Measurements from ENCODE around the gene PNMA1.
A peak's percentile ranks its signal among the peaks of the same experiment; 100 is the strongest.

The PNMA1 gene

GRCh38 chr14:73722581-73722980 lies 8.4 kb upstream of the PNMA1 start:
- TF ChIP-seq POLR2A (IDR thresholded peaks at IDR 0.05; ENCODE audit: low read length), result no peak
- no peak for TF ChIP-seq GATA1 (IDR thresholded peaks at IDR 0.05; ENCODE audit: low read depth, low read length)
- no peak for DNase-seq

GRCh38 chr14:73721101-73721821 lies 7.1 kb upstream of the PNMA1 start:
- no peak for DNase-seq
- TF ChIP-seq GATA1 (IDR thresholded peaks at IDR 0.05; ENCODE audit: low read depth, low read length) (no peak), POLR2A (IDR thresholded peaks at IDR 0.05; ENCODE audit: low read length) (no peak)

GRCh38 chr14:73720636-73721035 lies 6.5 kb upstream of the PNMA1 start:
- TF ChIP-seq POLR2A (IDR thresholded peaks at IDR 0.05; ENCODE audit: low read length) (no peak), GATA1 (IDR thresholded peaks at IDR 0.05; ENCODE audit: low read depth, low read length) (no peak)

GRCh38 chr14:73719791-73720190 lies 5.6 kb upstream of the PNMA1 start:
- no peak for DNase-seq
- no peak for TF ChIP-seq POLR2A (IDR thresholded peaks at IDR 0.05; ENCODE audit: low read length)
- TF ChIP-seq GATA1 (IDR thresholded peaks at IDR 0.05; ENCODE audit: low read depth, low read length), result no peak

More at GRCh38 chr14:73720636-73721035, 6.5 kb upstream of the PNMA1 start:
- no peak for DNase-seq

- no peak for DNase-seq
- TF ChIP-seq GATA1 (IDR thresholded peaks at IDR 0.05; ENCODE audit: low read depth, low read length), result no peak
- TF ChIP-seq POLR2A (IDR thresholded peaks at IDR 0.05; ENCODE audit: low read length), result no peak
These were observed 5.2 kb upstream of the PNMA1 start for GRCh38 chr14:73719361-73719760.

GRCh38 chr14:73718418-73719251 lies 4.5 kb upstream of the PNMA1 start:
- no peak for DNase-seq
- TF ChIP-seq GATA1 (IDR thresholded peaks at IDR 0.05; ENCODE audit: low read depth, low read length) (no peak), POLR2A (IDR thresholded peaks at IDR 0.05; ENCODE audit: low read length) (no peak)

- DNase-seq, result no peak
- TF ChIP-seq POLR2A (IDR thresholded peaks at IDR 0.05; ENCODE audit: low read length) (no peak), GATA1 (IDR thresholded peaks at IDR 0.05; ENCODE audit: low read depth, low read length) (no peak)
These were observed 3.7 kb upstream of the PNMA1 start for GRCh38 chr14:73717711-73718417.

- TF ChIP-seq GATA1 (IDR thresholded peaks at IDR 0.05; ENCODE audit: low read depth, low read length) (no peak), POLR2A (IDR thresholded peaks at IDR 0.05; ENCODE audit: low read length) (no peak)
- DNase-seq, result no peak
These were observed 3.1 kb upstream of the PNMA1 start for GRCh38 chr14:73717266-73717665.

- no peak for TF ChIP-seq GATA1 (IDR thresholded peaks at IDR 0.05; ENCODE audit: low read depth, low read length)
- no peak for DNase-seq
These were observed 1.5 kb upstream of the PNMA1 start for GRCh38 chr14:73715707-73716106.

- no peak for DNase-seq
- TF ChIP-seq GATA1 (IDR thresholded peaks at IDR 0.05; ENCODE audit: low read depth, low read length) (no peak), POLR2A (IDR thresholded peaks at IDR 0.05; ENCODE audit: low read length) (no peak)
These were observed 485 bp upstream of the PNMA1 start for GRCh38 chr14:73714656-73715081.

- DNase-seq, result no peak
- TF ChIP-seq GATA1 (IDR thresholded peaks at IDR 0.05; ENCODE audit: low read depth, low read length) (no peak), POLR2A (IDR thresholded peaks at IDR 0.05; ENCODE audit: low read length) (no peak)
These were observed 880 bp downstream of the PNMA1 start for GRCh38 chr14:73713206-73713802.

GRCh38 chr14:73712540-73713180 lies 1.5 kb downstream of the PNMA1 start:
- no peak for TF ChIP-seq GATA1 (IDR thresholded peaks at IDR 0.05; ENCODE audit: low read depth, low read length)
- peak; percentile 64 for DNase-seq

GRCh38 chr14:73712071-73712506 lies 2.1 kb downstream of the PNMA1 start:
- DNase-seq, result peak; percentile 41 to 57
- no peak for TF ChIP-seq POLR2A (IDR thresholded peaks at IDR 0.05; ENCODE audit: low read length)
- TF ChIP-seq GATA1 (IDR thresholded peaks at IDR 0.05; ENCODE audit: low read depth, low read length), result no peak

All from erythroblast (primary cell).